IMR-90 (cell line): ENCODE results near the gene DNAH8. TPM values are rescaled to one million over a fixed set of nuclear protein-coding genes. Genes with fewer than 3 reads are reported as not detected.

Experiments used
- ATAC-seq: fragments of 200-7000 bp; cut with Tn5 transposase; 2 replicates; pipeline ENCODE4 v1.9.1; 2020; ENCODE audit warnings: low read depth, mild to moderate bottlenecking, moderate library complexity
- BruUV-seq: library from RNA; stranded (reverse); fragments of 400-500 nt; replicated peaks from 2 replicates; lab custom pipeline; 2021; lab: Mats Ljungman, UMichigan
- CTCF ChIA-PET: fragments of 300-600 bp; formaldehyde crosslinking; extraction: SDS; loops from one replicate; lab custom pipeline; 2021; ENCODE audit warnings: antibody characterized with exemption; lab: Yijun Ruan, JAX
- POLR2A ChIA-PET: fragments of 300-600 bp; sonication (Branson Sonifier 250); formaldehyde crosslinking; loops from one replicate; lab custom pipeline; 2022; ENCODE audit warnings: antibody characterized with exemption; ENCODE audit not compliant: unreplicated experiment; lab: Charles Lee
- DNase-seq: peaks from one replicate; pipeline ENCODE4 v3.0.0; 2013
- H2AFZ ChIP-seq: replicated peaks from 2 replicates; pipeline ENCODE3; 2013; ENCODE audit warnings: low read length, mild to moderate bottlenecking; ENCODE audit not compliant: poor library complexity
- H2AK5ac ChIP-seq: 2 replicates; pipeline ENCODE4 v1.6.1; 2013; ENCODE audit warnings: low read depth, low read length, inconsistent platforms
- H2AK9ac ChIP-seq: replicated peaks from 2 replicates; pipeline ENCODE3; 2013; ENCODE audit warnings: mild to moderate bottlenecking, low read depth, low read length, moderate library complexity; ENCODE audit not compliant: poor library complexity
- H2BK120ac ChIP-seq: 2 replicates; pipeline ENCODE4 v1.6.1; 2013; ENCODE audit warnings: low read depth, low read length, inconsistent platforms
- H2BK15ac ChIP-seq: 3 replicates; pipeline ENCODE4 v1.6.1; 2013; ENCODE audit warnings: low read depth, low read length, inconsistent platforms
- H2BK20ac ChIP-seq: 2 replicates; pipeline ENCODE4 v1.6.1; 2013; ENCODE audit warnings: low read depth, mild to moderate bottlenecking, inconsistent platforms, low read length, moderate library complexity
- H2BK5ac ChIP-seq: 2 replicates; pipeline ENCODE4 v1.6.1; 2013; ENCODE audit warnings: mild to moderate bottlenecking, low read depth, low read length, inconsistent platforms; ENCODE audit not compliant: poor library complexity, severe bottlenecking
- H3K14ac ChIP-seq: replicated peaks from 2 replicates; pipeline ENCODE4 v1.6.1; 2013; ENCODE audit warnings: low read depth, low read length, inconsistent platforms
- H3K18ac ChIP-seq: 2 replicates; pipeline ENCODE4 v1.6.1; 2013; ENCODE audit warnings: low read depth, low read length, control low read depth
- H3K23ac ChIP-seq: 2 replicates; pipeline ENCODE4 v1.6.1; 2013; ENCODE audit warnings: low read depth, low read length, inconsistent platforms
- H3K27ac ChIP-seq: 2 replicates; pipeline ENCODE4 v1.5.1; 2013; ENCODE audit warnings: mild to moderate bottlenecking, control low read depth, low read length; ENCODE audit not compliant: insufficient read depth
- H3K27me3 ChIP-seq: 2 replicates; pipeline ENCODE4 v1.6.1; 2013; ENCODE audit warnings: low read length; ENCODE audit not compliant: control insufficient read depth, insufficient read depth
- H3K36me3 ChIP-seq: 2 replicates; pipeline ENCODE4 v1.6.1; 2013; ENCODE audit warnings: low read length, mixed read lengths; ENCODE audit not compliant: control insufficient read depth, insufficient read depth
- H3K4ac ChIP-seq: 2 replicates; pipeline ENCODE4 v1.6.1; 2013; ENCODE audit warnings: low read depth, low read length, inconsistent platforms
- H3K4me1 ChIP-seq: 2 replicates; pipeline ENCODE4 v1.6.1; 2013; ENCODE audit warnings: low read length, mixed read lengths; ENCODE audit not compliant: control insufficient read depth, insufficient read depth
- H3K4me2 ChIP-seq: 2 replicates; pipeline ENCODE4 v1.6.1; 2013; ENCODE audit warnings: low read depth, mild to moderate bottlenecking, control low read depth, low read length, moderate library complexity
- H3K4me3 ChIP-seq: 2 replicates; pipeline ENCODE4 v1.5.1; 2013; ENCODE audit warnings: low read depth, mild to moderate bottlenecking, control low read depth, low read length, moderate library complexity; ENCODE audit not compliant: insufficient read depth
- H3K56ac ChIP-seq: 2 replicates; pipeline ENCODE4 v1.6.1; 2013; ENCODE audit warnings: low read length, inconsistent platforms; ENCODE audit not compliant: insufficient read depth; ENCODE audit errors: extremely low read depth
- H3K79me1 ChIP-seq, 2 experiments: 2 replicates each; pipeline ENCODE4 v1.6.1; 2013; ENCODE audit warnings: low read length in 2 of 2, inconsistent platforms in 1 of 2, low read depth in 1 of 2
- H3K9ac ChIP-seq: 2 replicates; pipeline ENCODE4 v1.6.1; 2013; ENCODE audit warnings: low read depth, low read length, control low read depth
- H3K9me1 ChIP-seq: 2 replicates; pipeline ENCODE4 v1.6.1; 2013; ENCODE audit warnings: low read length, inconsistent platforms; ENCODE audit not compliant: insufficient read depth
- H3K9me3 ChIP-seq: 2 replicates; pipeline ENCODE4 v1.6.1; 2013; ENCODE audit warnings: low read length; ENCODE audit not compliant: control insufficient read depth, insufficient read depth
- H4K20me1 ChIP-seq: 2 replicates; pipeline ENCODE4 v1.6.1; 2013; ENCODE audit warnings: low read length, inconsistent platforms; ENCODE audit not compliant: insufficient read depth
- H4K5ac ChIP-seq: 2 replicates; pipeline ENCODE4 v1.6.1; 2013; ENCODE audit warnings: mild to moderate bottlenecking, low read depth, low read length, control low read depth
- H4K8ac ChIP-seq, 2 experiments: 2 replicates each; pipeline ENCODE4 v1.6.1; 2013; ENCODE audit warnings: low read depth in 2 of 2, low read length in 2 of 2, control low read depth in 1 of 2, inconsistent platforms in 1 of 2
- H4K91ac ChIP-seq: 2 replicates; pipeline ENCODE4 v1.6.1; 2013; ENCODE audit warnings: low read depth, low read length, inconsistent platforms; ENCODE audit not compliant: insufficient read depth
- BHLHE40 ChIP-seq: fragments of 150-350 bp; IDR thresholded peaks from 2 replicates; pipeline ENCODE4 v1.6.1; 2016; ENCODE audit warnings: mild to moderate bottlenecking, low read depth, low read length
- CEBPB ChIP-seq: IDR thresholded peaks from 2 replicates; pipeline ENCODE4 v1.6.1; 2012; ENCODE audit warnings: low read depth, low read length, improper control_type of control experiment
- CHD1 ChIP-seq: IDR thresholded peaks from 2 replicates; pipeline ENCODE4 v1.6.1; 2012; ENCODE audit warnings: low read depth, low read length, improper control_type of control experiment
- CTCF ChIP-seq: conservative IDR thresholded peaks from 2 replicates; pipeline ENCODE4 v1.5.1; 2012; ENCODE audit warnings: mild to moderate bottlenecking, low read depth, low read length, improper control_type of control experiment
- ELK1 ChIP-seq: fragments of 150-350 bp; IDR thresholded peaks from 2 replicates; pipeline ENCODE4 v1.6.1; 2016; ENCODE audit warnings: low read depth, mild to moderate bottlenecking, low read length, moderate library complexity, borderline replicate concordance
- FOS ChIP-seq: fragments of 150-350 bp; IDR thresholded peaks from 2 replicates; pipeline ENCODE4 v1.6.1; 2016; ENCODE audit warnings: low read depth, low read length
- MAFK ChIP-seq: IDR thresholded peaks from 2 replicates; pipeline ENCODE4 v1.6.1; 2012; ENCODE audit warnings: low read depth, low read length, improper control_type of control experiment
- MAZ ChIP-seq: IDR thresholded peaks from 2 replicates; pipeline ENCODE4 v1.6.1; 2012; ENCODE audit warnings: low read depth, mild to moderate bottlenecking, low read length, improper control_type of control experiment, moderate library complexity, borderline replicate concordance
- MXI1 ChIP-seq: IDR thresholded peaks from 2 replicates; pipeline ENCODE4 v1.6.1; 2012; ENCODE audit warnings: low read depth, mild to moderate bottlenecking, low read length, moderate library complexity, borderline replicate concordance
- NFE2L2 ChIP-seq: fragments of 150-350 bp; IDR thresholded peaks from 2 replicates; pipeline ENCODE4 v1.6.1; 2016; ENCODE audit warnings: low read depth, mild to moderate bottlenecking, low read length
- POLR2A ChIP-seq: IDR thresholded peaks from 2 replicates; pipeline ENCODE4 v1.6.1; 2012; ENCODE audit warnings: mild to moderate bottlenecking, low read depth, low read length
- RAD21 ChIP-seq: IDR thresholded peaks from 2 replicates; pipeline ENCODE4 v1.6.1; 2012; ENCODE audit warnings: low read length, improper control_type of control experiment
- RCOR1 ChIP-seq: IDR thresholded peaks from 2 replicates; pipeline ENCODE4 v1.6.1; 2012; ENCODE audit warnings: mild to moderate bottlenecking, low read length, improper control_type of control experiment; ENCODE audit not compliant: insufficient replicate concordance
- RFX5 ChIP-seq: IDR thresholded peaks from 2 replicates; pipeline ENCODE4 v1.8.0; 2012; ENCODE audit warnings: low read depth, mild to moderate bottlenecking, low read length, moderate library complexity
- SMC3 ChIP-seq: fragments of 150-350 bp; IDR thresholded peaks from 2 replicates; pipeline ENCODE4 v1.6.1; 2016; ENCODE audit warnings: low read depth, mild to moderate bottlenecking, antibody characterized with exemption, low read length, moderate library complexity
- USF2 ChIP-seq: fragments of 150-350 bp; IDR thresholded peaks from 2 replicates; pipeline ENCODE4 v1.6.1; 2017; ENCODE audit warnings: mild to moderate bottlenecking, antibody characterized with exemption, low read length, low read depth
- WGBS, 2 experiments: methylation state at CpG; one replicate each; pipeline versions ENCODE4 v1.1.5 to v1.1.7; 2013; ENCODE audit warnings: missing lambda C conversion rate in 2 of 2; ENCODE audit not compliant: insufficient read length in 1 of 2; ENCODE audit errors: extremely low coverage in 2 of 2; 5-methylcytosine and 5-hydroxymethylcytosine counted together
- dilution Hi-C: fragments of 300-500 bp; cut with HindIII; formaldehyde crosslinking; loops from one replicate; pipeline ENCODE4 v1.14.3; 2018; ENCODE audit warnings: low sequenced_read_pairs; ENCODE audit not compliant: unreplicated experiment
- in situ Hi-C: fragments of 300-500 bp; cut with MboI; formaldehyde crosslinking; loops from 3 replicates; pipeline ENCODE4 v1.14.3; 2019; ENCODE audit warnings: low sequenced_read_pairs, inconsistent platforms, mixed read lengths
- intact Hi-C: fragments of 100-400 bp; cut with micrococcal nuclease; formaldehyde crosslinking; loops from 2 replicates; pipeline ENCODE4 v1.10.0; 2022
- polyA plus RNA-seq, 3 experiments: library from polyadenylated mRNA; depleted of rRNA; stranded (reverse); fragments of >200 nt; gene quantifications; 2 replicates each; pipeline ENCODE4 v1.2.3, GENCODE V29; 2012; ENCODE audit warnings: low replicate concordance in 1 of 3
- total RNA-seq: library from RNA; depleted of rRNA; stranded (reverse); fragments of >200 nt; gene quantifications from 2 replicates; pipeline ENCODE4 v1.2.3, GENCODE V29; 2012

Gene DNAH8
- total and polyA plus RNA-seq, 2 of the 4 experiments (the other 2 are of a cell fraction) = not detected

- Histone ChIP-seq H3K18ac (no peak overlapping the region), H2BK20ac (no peak overlapping the region), H4K8ac (no peak overlapping the region), H2AFZ (no peak overlapping the region), H3K27me3 (no peaks in the 10 kb centered on the region), H3K79me1 (no peaks in the 10 kb centered on the region), H4K5ac (no peak overlapping the region), H3K14ac (no peak overlapping the region), H3K27ac (no peak overlapping the region), H3K9me1 (no peaks in the 10 kb centered on the region), H3K4me1 (no peaks in the 10 kb centered on the region), H2AK5ac (no peak overlapping the region), H2BK15ac (no peak overlapping the region), H3K56ac (no peak overlapping the region), H3K9ac (no peak overlapping the region), H4K91ac (no peak overlapping the region), H2BK5ac (no peak overlapping the region), H3K4ac (no peak overlapping the region), H4K20me1 (no peaks in the 10 kb centered on the region), H2BK120ac (no peak overlapping the region), H3K4me3 (no peak overlapping the region), H2AK9ac (no peak overlapping the region), H3K4me2 (no peak overlapping the region), H3K23ac (no peak overlapping the region), H3K9me3 (no peaks in the 10 kb centered on the region), H3K36me3 (no peaks in the 10 kb centered on the region)
- CTCF ChIA-PET = interaction anchor here (0.7 kb wide), 1 partner anchor 18 kb away, joined by 3 read pairs; no protein-coding TSS in a partner anchor
- intact Hi-C loops = no loop called here
- WGBS, 2 experiments = no CpG with 5 or more reads among the region's 2 CpGs
- no peak for ATAC-seq
- in situ Hi-C loops = no loop called here
- TF ChIP-seq POLR2A = no peak
- TF ChIP-seq SMC3 = no peak
- no peak for TF ChIP-seq CTCF
- no peak for TF ChIP-seq MAFK
- TF ChIP-seq FOS = no peak
- TF ChIP-seq RFX5 = no peak
- no peak for TF ChIP-seq RAD21
- TF ChIP-seq USF2 = no peak
- TF ChIP-seq NFE2L2 = no peak
- no peak for TF ChIP-seq RCOR1
- TF ChIP-seq CEBPB = no peak
- TF ChIP-seq CHD1 = no peak
- TF ChIP-seq ELK1 = no peak
- TF ChIP-seq BHLHE40 = no peak
- no peak for TF ChIP-seq MAZ
- no peak for TF ChIP-seq MXI1
- DNase-seq = no peak
- no TSS peak for BruUV-seq
- dilution Hi-C loops = no loop called here
- POLR2A ChIA-PET = no interaction called here
Observed at GRCh38 chr6:38959138-38959537, 244.0 kb downstream of the DNAH8 start.
